ENCODE results near the gene HJURP.

The HJURP gene

DNA sequence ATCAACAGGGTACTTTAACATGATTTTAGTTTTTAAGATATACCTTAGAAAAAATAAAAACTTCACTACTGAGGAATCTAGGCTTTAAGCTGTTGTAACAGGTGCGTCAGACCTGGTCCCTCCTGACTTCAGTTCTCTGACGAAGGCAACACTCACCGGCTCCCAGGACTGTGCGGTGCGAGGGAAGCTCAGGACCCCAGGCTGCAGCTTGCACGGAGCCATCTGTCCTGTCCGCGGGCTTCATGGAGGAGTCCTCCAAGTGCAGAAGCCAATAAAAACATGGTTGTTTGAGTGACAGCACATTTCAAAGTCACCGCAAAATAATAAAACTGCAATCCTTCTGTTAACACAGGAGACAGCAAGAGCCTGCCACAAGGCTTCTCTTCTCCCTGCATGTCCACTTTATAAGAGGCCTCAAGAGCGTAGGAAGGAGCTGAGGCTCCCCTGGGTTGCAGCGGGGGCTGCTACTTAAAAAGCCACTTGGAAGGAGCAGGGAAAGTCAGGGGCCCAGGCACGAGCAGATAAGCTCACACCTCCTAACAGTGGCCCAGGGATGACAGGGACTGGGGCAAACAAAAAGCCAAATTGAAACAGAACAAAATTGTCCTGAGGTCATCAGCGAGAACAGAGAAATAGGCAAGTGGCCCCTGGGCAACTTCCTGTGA, 4.6 kb downstream of the HJURP start:
- H3K79me2 ChIP-seq (ENCODE audit: insufficient read depth, low read length) = peaks cover 96% of the 10 kb centered on the region
- H3K4me1 ChIP-seq (ENCODE audit: insufficient read depth, low read length) = peaks cover 62% of the 10 kb centered on the region
- no peaks in the 10 kb centered on the region for H3K27me3 ChIP-seq (ENCODE audit: insufficient read depth, low read length, poor library complexity)
- H2AFZ ChIP-seq (ENCODE audit: low read depth, low read length) = no peak overlapping the region
- TF ChIP-seq, protein P1, sequence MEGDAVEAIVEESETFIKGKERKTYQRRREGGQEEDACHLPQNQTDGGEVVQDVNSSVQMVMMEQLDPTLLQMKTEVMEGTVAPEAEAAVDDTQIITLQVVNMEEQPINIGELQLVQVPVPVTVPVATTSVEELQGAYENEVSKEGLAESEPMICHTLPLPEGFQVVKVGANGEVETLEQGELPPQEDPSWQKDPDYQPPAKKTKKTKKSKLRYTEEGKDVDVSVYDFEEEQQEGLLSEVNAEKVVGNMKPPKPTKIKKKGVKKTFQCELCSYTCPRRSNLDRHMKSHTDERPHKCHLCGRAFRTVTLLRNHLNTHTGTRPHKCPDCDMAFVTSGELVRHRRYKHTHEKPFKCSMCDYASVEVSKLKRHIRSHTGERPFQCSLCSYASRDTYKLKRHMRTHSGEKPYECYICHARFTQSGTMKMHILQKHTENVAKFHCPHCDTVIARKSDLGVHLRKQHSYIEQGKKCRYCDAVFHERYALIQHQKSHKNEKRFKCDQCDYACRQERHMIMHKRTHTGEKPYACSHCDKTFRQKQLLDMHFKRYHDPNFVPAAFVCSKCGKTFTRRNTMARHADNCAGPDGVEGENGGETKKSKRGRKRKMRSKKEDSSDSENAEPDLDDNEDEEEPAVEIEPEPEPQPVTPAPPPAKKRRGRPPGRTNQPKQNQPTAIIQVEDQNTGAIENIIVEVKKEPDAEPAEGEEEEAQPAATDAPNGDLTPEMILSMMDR (IDR thresholded peaks at IDR 0.05; ENCODE audit: borderline replicate concordance, extremely low read depth, low read length, poor library complexity, severe bottlenecking) = no peak
- no peak for TF ChIP-seq EZH2 (IDR thresholded peaks at IDR 0.05; ENCODE audit: borderline replicate concordance, low read depth, low read length, severe bottlenecking)
- H3K36me3 ChIP-seq (ENCODE audit: insufficient read depth, low read length) = peaks cover 93% of the 10 kb centered on the region
- no peaks in the 10 kb centered on the region for H3K9me3 ChIP-seq (ENCODE audit: insufficient read depth, low read length, severe bottlenecking)
- peak overlapping the region; percentile 84 for H3K4me2 ChIP-seq (ENCODE audit: insufficient read depth, low read length)
- peak overlapping the region; percentile 8; the same call in 1 of the 2 replicates for H3K27ac ChIP-seq (ENCODE audit: low read length)
- H3K4me3 ChIP-seq (ENCODE audit: low read depth in 1 of 2, low read length in 2 of 2) = no peak overlapping the region
- no peak overlapping the region; the same call in 1 of the 2 replicates for H3K9ac ChIP-seq (ENCODE audit: low read depth, low read length)
- peaks cover 71% of the 10 kb centered on the region for H4K20me1 ChIP-seq (ENCODE audit: insufficient read depth, low read length)
- DNase-seq = no peak
- no peak for ATAC-seq (ENCODE audit: insufficient read depth, low read depth)

DNA sequence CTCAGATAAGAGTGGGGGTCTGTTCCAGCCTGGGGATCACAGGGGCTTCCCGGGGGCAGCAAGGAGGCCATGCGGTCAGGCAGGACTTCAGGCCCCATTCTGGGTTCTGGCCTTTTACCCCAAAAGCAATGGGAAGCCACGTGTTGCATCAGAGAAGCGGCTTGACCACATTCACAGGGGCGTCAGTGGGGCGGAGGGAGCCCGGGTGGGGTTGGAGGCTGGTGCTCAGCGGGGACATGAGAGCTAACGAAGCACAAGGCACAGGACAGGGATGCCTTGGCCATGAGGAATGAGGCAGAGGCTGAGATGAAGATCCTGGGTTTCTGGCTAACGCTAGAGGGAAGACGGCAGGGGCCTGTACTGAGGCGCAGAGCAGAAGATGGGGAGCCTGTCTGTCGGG, 6.1 kb downstream of the HJURP start:
- Histone ChIP-seq H4K20me1 (ENCODE audit: insufficient read depth, low read length) (peaks cover 81% of the 10 kb centered on the region), H3K4me3 (ENCODE audit: low read depth in 1 of 2, low read length in 2 of 2) (no peak overlapping the region), H2AFZ (ENCODE audit: low read depth, low read length) (no peak overlapping the region), H3K4me2 (ENCODE audit: insufficient read depth, low read length) (peak overlapping the region; percentile 17; the same call in 1 of the 2 replicates), H3K4me1 (ENCODE audit: insufficient read depth, low read length) (peaks cover 66% of the 10 kb centered on the region), H3K27ac (ENCODE audit: low read length) (no peak overlapping the region), H3K36me3 (ENCODE audit: insufficient read depth, low read length) (peaks cover 98% of the 10 kb centered on the region), H3K27me3 (ENCODE audit: insufficient read depth, low read length, poor library complexity) (no peaks in the 10 kb centered on the region), H3K79me2 (ENCODE audit: insufficient read depth, low read length) (peaks cover 97% of the 10 kb centered on the region), H3K9me3 (ENCODE audit: insufficient read depth, low read length, severe bottlenecking) (no peaks in the 10 kb centered on the region), H3K9ac (ENCODE audit: low read depth, low read length) (no peak overlapping the region)
- DNase-seq (no peak), ATAC-seq (ENCODE audit: insufficient read depth, low read depth) (no peak)
- TF ChIP-seq EZH2 (IDR thresholded peaks at IDR 0.05; ENCODE audit: borderline replicate concordance, low read depth, low read length, severe bottlenecking) = no peak

DNA sequence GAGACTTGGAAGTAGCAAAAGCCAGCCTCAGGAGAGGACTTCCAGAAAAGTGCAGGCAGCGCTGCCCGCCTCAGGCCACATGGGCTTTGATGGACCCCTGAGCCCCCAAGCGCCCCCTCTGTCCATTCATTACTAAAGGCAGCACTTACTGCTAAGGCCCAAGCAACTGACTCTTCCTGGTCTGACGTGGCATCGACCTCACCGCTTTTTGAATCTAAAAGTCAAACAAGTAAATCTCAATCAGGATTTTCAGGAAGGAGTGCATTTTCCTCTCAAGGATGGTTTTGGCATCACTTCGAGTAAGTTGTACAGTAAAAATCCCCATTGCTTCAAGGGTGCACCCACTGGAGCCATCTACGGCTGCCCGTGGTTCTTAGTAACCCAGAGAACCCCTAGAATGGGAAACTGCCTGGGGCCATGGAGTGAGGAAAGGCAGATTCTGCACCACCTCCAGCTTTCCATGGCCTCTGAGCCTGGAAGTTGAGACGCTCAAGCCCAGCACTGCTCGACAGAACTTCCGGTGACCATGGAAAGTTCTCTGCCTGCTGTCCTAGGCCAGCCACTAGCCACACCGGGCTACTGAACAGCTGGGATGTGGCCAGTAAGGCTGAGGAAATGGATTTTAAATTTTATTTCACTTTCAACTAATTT, 7.0 kb downstream of the HJURP start:
- Histone ChIP-seq H3K27me3 (ENCODE audit: insufficient read depth, low read length, poor library complexity) (no peaks in the 10 kb centered on the region), H3K36me3 (ENCODE audit: insufficient read depth, low read length) (peaks cover 98% of the 10 kb centered on the region), H3K4me1 (ENCODE audit: insufficient read depth, low read length) (peaks cover 60% of the 10 kb centered on the region), H3K9me3 (ENCODE audit: insufficient read depth, low read length, severe bottlenecking) (no peaks in the 10 kb centered on the region), H3K4me2 (ENCODE audit: insufficient read depth, low read length) (peak overlapping the region; percentile 21; the same call in 1 of the 2 replicates), H3K79me2 (ENCODE audit: insufficient read depth, low read length) (peaks cover 97% of the 10 kb centered on the region), H3K27ac (ENCODE audit: low read length) (no peak overlapping the region), H2AFZ (ENCODE audit: low read depth, low read length) (no peak overlapping the region), H3K4me3 (ENCODE audit: low read depth in 1 of 2, low read length in 2 of 2) (no peak overlapping the region), H3K9ac (ENCODE audit: low read depth, low read length) (no peak overlapping the region), H4K20me1 (ENCODE audit: insufficient read depth, low read length) (peaks cover 78% of the 10 kb centered on the region)
- ATAC-seq (ENCODE audit: insufficient read depth, low read depth) (no peak), DNase-seq (no peak)
- TF ChIP-seq, protein P1 (IDR thresholded peaks at IDR 0.05; ENCODE audit: borderline replicate concordance, extremely low read depth, low read length, poor library complexity, severe bottlenecking) = no peak
